ENCODE measurements around the gene MORN1. TPM values are rescaled to one million over a fixed set of nuclear protein-coding genes. Genes with fewer than 3 reads are reported as not detected.

The MORN1 gene
- polyA plus RNA-seq, 1 donor (not counting 4 experiments of a cell fraction or from before 2014, with no cell fraction given): 2.1 TPM

GRCh38 chr1:2312160-2312514 lies 79.2 kb downstream of the MORN1 start:
- H2AFZ ChIP-seq (ENCODE audit: control insufficient read depth, low read length): no peak overlapping the region
- H3K4me1 ChIP-seq (ENCODE audit: control insufficient read depth, extremely low read depth, insufficient read depth, low read length): no peaks in the 10 kb centered on the region
- H3K9ac ChIP-seq (ENCODE audit: control insufficient read depth, extremely low read depth, insufficient read depth, low read length): no peak overlapping the region
- dilution Hi-C loops (cut with MboI; ENCODE audit: extremely low pct_ligation_motif_present, low sequenced_read_pairs): no loop called here
- peaks cover 3 to 12% of the 10 kb centered on the region in 2 experiments for H3K36me3 ChIP-seq (ENCODE audit: control insufficient read depth in 2 of 2, extremely low read depth in 1 of 2, insufficient read depth in 2 of 2, low read length in 2 of 2)
- DNase-seq (ENCODE audit: low read depth, low spot score): no peak
- H3K9me1 ChIP-seq (ENCODE audit: control insufficient read depth, extremely low read depth, insufficient read depth, low read length): no peaks in the 10 kb centered on the region
- H3K27ac ChIP-seq (ENCODE audit: control insufficient read depth, insufficient read depth, low read length): no peak overlapping the region
- no peaks in the 10 kb centered on the region for H3K9me3 ChIP-seq (ENCODE audit: control insufficient read depth, low read depth, low read length)
- no peaks in the 10 kb centered on the region for H3K79me2 ChIP-seq (ENCODE audit: control insufficient read depth, insufficient read depth, low read length)
- H3K4me3 ChIP-seq (ENCODE audit: control insufficient read depth in 2 of 3, extremely low read depth in 1 of 3, insufficient read depth in 2 of 3, low read depth in 1 of 3, low read length in 3 of 3): no peak overlapping the region
- TF ChIP-seq CTCF (optimal IDR thresholded peaks at IDR 0.05 in 1 of 3, IDR thresholded peaks at IDR 0.05 in 1 of 3, conservative IDR thresholded peaks at IDR 0.05 in 1 of 3; ENCODE audit: extremely low read depth in 1 of 3, insufficient read depth in 2 of 3, low read length in 3 of 3) (no peak), EZH2 (IDR thresholded peaks at IDR 0.05; ENCODE audit: low read length) (no peak)
- no peaks in the 10 kb centered on the region for H3K27me3 ChIP-seq (ENCODE audit: control insufficient read depth, extremely low read depth, insufficient read depth, low read length)
- no peak overlapping the region for H3K4me2 ChIP-seq (ENCODE audit: control insufficient read depth, extremely low read depth, insufficient read depth, low read depth, low read length)
- H4K20me1 ChIP-seq (ENCODE audit: control insufficient read depth, extremely low read depth, insufficient read depth, low read length): no peaks in the 10 kb centered on the region
- no peak for FAIRE-seq

GRCh38 chr1:2311184-2312032 lies 79.9 kb downstream of the MORN1 start:
- Histone ChIP-seq H3K27me3 (ENCODE audit: control insufficient read depth, extremely low read depth, insufficient read depth, low read length) (no peaks in the 10 kb centered on the region), H3K9me3 (ENCODE audit: control insufficient read depth, low read depth, low read length) (no peaks in the 10 kb centered on the region), H3K4me1 (ENCODE audit: control insufficient read depth, extremely low read depth, insufficient read depth, low read length) (no peaks in the 10 kb centered on the region), H3K9me1 (ENCODE audit: control insufficient read depth, extremely low read depth, insufficient read depth, low read length) (no peaks in the 10 kb centered on the region), H4K20me1 (ENCODE audit: control insufficient read depth, extremely low read depth, insufficient read depth, low read length) (no peaks in the 10 kb centered on the region), H3K27ac (ENCODE audit: control insufficient read depth, insufficient read depth, low read length) (no peak overlapping the region), H3K4me3 (ENCODE audit: control insufficient read depth in 2 of 3, extremely low read depth in 1 of 3, insufficient read depth in 2 of 3, low read depth in 1 of 3, low read length in 3 of 3) (no peak overlapping the region), H3K9ac (ENCODE audit: control insufficient read depth, extremely low read depth, insufficient read depth, low read length) (no peak overlapping the region), H3K4me2 (ENCODE audit: control insufficient read depth, extremely low read depth, insufficient read depth, low read depth, low read length) (no peak overlapping the region), H2AFZ (ENCODE audit: control insufficient read depth, low read length) (no peak overlapping the region), H3K36me3 (ENCODE audit: control insufficient read depth in 2 of 2, extremely low read depth in 1 of 2, insufficient read depth in 2 of 2, low read length in 2 of 2) (peaks cover 3 to 13% of the 10 kb centered on the region in 2 experiments), H3K79me2 (ENCODE audit: control insufficient read depth, insufficient read depth, low read length) (no peaks in the 10 kb centered on the region)
- dilution Hi-C loops (cut with MboI; ENCODE audit: extremely low pct_ligation_motif_present, low sequenced_read_pairs): no loop called here
- TF ChIP-seq CTCF (optimal IDR thresholded peaks at IDR 0.05 in 1 of 3, IDR thresholded peaks at IDR 0.05 in 1 of 3, conservative IDR thresholded peaks at IDR 0.05 in 1 of 3; ENCODE audit: extremely low read depth in 1 of 3, insufficient read depth in 2 of 3, low read length in 3 of 3): peak; percentile 19 to 46 (median 38)
- TF ChIP-seq EZH2 (IDR thresholded peaks at IDR 0.05; ENCODE audit: low read length): no peak
- no peak for DNase-seq (ENCODE audit: low read depth, low spot score)
- no peak for FAIRE-seq
